Endometrium (tissue), 2 donors: ENCODE results near the gene SLC6A8.

ENCODE experiments used
- FAIRE-seq: peaks from 2 replicates; lab custom pipeline; 2012; peaks lifted over from hg19 to GRCh38; lab: Jason Lieb, UNC
- donor health status: control.
- donor health status: control.

Gene SLC6A8

GRCh38 chrX:153687121-153688039, at the start of gene SLC6A8:
SLC6A8 (plus strand) TSS chrX:153687926; CDS start chrX:153688575, 649 bp downstream.
- FAIRE-seq, result no peak

DNA sequence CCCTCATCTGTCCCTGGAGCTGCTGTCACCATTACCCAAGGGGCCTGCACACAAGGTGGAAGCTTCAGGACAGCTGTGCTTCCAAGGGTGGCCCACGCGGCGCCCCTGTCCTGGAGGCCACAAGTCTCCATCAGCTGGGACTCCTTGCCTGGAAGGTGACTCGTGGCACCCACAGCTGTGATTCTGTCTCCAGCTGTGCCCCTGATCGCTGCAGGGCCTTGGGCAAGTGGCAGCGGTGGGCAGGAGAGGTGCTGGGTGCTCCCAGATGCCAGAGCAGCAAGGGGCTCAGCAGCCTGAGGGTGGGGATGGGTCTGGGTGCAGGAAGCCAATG, 49.7 kb upstream of the SLC6A8 start:
- no peak for FAIRE-seq

DNA sequence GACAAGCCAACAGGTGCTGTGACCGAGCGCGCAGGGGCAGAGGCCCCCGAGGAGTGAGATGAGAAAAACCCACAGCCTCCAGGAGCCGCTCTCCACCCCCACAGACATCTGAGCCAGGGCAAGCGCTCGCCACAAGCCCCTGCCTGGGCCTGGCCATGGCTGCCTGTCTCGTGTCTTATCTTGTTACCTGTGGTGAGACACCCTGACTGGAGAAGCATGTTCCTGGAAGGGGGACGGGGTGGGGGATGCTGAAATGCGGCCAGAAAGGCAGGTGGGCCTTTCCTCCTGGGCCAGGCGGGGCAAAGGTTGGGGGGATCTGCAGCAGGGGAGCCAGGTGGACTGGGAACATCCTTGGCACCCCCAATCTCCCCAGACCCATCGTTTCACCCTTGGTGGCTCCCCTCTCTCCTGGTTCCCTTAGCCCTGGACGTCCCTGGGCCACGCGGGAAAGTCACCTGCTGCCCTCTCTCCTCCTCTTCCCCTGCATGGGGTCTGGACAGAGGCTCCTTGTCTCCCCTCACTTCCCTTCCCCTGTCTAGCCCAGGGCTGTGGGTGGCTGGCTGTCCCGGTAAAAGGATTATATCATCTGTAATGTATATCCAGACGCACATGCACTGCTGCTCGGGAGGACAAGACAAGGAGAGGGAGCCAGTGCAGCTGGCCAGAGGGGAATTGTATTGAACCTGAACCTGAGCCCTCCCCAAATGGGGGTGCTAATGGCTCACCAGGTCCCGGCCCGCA, 49.1 kb upstream of the SLC6A8 start:
- FAIRE-seq, result no peak

DNA sequence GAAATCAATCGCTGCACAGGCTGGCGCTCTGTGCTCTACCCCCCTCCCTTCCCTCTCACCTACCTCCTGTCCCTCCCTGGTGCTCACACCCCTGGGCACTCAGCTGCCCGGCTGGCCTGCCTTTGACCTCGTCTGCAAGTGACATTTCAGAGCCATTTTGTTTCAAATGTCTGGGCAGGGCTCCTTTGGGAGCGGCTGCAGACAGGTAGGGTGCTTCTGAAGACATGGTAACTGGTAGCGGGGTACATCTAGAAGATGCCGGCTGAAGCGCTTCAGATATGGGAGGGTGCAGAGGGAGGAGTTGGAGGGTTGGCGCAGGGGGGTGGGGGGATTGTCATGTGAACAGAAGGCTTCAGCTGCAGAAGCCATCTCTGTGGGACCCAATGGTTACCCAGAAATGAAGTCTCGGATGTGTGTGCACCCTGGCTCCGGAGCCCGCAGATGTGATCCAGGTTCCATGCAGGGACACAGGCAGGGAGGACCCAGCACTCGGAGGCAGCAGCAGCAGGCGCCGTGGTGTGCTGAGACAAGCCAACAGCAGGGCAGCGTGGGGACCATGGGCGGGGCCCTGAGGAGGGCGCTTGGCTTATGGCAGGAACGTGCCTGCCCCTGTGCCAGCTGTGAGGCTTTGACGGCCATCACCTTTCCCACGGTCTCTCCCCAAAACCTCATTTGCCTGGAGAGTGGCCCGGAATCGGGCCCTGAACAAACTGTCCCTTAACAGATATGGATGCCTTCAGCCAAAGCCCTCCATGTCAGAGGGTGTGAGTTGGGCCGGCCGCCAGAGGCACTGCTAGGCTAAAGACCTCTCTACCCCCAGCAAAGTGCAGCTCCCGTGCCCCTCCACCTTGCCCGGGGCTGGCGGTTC, 48.3 kb upstream of the SLC6A8 start:
- FAIRE-seq, result no peak

DNA sequence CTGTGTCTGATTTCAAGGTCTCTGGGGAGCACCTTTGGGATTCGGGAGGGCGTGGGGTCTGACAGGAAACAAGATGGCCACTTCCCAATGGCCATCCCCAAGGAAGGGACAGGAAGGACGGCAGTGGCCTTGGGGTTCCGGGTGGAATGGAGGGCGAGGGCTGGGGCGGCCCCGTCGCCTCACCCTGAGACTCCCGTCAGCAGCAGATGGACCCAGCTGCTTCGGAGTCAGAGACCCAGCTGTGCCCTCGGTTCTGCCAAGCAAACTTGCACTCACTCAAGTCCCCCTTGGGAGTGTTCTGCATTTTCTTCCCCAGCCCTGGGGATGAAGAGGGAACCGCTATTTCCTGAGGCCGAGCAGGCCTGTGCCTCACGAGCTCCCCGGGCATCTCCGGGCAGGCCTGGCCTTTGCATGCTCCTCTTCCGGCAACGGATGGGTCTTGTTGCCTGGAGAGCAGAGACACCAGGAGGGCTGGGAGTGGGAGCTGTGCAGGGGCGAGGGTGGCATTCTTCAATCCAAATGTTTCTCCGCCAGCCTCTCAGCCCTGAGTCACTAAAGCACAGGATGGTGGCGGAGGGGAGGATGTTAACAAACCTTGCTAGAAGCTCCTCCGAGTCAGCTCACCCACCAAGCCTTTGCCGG, 47.6 kb upstream of the SLC6A8 start:
- FAIRE-seq, result no peak

- no peak for FAIRE-seq
These were observed 46.8 kb upstream of the SLC6A8 start for GRCh38 chrX:153640736-153641575.

GRCh38 chrX:153641627-153642026, 46.1 kb upstream of the SLC6A8 start:
- FAIRE-seq, result no peak

- no peak for FAIRE-seq
These were observed 45.6 kb upstream of the SLC6A8 start for GRCh38 chrX:153642051-153642654.

DNA sequence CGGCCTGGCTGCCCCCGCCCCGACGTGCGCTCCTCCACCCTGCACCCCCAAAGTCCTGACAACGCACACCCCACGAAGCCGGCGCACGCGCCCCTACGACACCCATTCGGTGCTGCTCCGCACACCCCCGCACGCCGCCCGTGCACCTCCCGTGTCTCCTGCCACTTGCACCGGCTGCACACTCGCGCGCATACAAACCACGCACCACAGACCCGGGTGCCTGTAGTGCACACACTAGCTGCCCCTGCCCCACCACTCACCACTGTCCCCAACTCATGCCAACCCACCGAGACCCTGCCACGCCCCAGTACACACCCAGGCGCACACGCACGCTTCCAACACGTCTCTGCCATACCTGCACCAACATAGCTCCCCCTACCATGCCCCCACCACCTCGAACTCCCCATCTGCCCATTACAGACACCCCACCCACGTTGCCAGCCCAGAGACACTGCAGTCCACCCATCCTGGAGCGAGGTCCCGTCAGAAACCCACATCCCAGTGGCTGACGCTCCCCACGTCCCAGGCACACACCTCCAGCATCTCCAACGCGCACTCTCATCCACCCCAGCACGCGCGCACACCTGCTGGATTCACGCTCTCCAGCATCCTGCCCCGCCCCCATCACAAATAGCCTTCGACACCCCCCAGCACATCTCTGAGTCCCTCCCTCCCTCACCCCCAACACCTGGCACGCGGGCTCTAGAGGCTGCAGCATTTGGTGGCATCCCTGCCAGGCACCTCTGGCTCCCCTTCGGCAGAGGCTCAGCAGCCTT, 44.9 kb upstream of the SLC6A8 start:
- no peak for FAIRE-seq

DNA sequence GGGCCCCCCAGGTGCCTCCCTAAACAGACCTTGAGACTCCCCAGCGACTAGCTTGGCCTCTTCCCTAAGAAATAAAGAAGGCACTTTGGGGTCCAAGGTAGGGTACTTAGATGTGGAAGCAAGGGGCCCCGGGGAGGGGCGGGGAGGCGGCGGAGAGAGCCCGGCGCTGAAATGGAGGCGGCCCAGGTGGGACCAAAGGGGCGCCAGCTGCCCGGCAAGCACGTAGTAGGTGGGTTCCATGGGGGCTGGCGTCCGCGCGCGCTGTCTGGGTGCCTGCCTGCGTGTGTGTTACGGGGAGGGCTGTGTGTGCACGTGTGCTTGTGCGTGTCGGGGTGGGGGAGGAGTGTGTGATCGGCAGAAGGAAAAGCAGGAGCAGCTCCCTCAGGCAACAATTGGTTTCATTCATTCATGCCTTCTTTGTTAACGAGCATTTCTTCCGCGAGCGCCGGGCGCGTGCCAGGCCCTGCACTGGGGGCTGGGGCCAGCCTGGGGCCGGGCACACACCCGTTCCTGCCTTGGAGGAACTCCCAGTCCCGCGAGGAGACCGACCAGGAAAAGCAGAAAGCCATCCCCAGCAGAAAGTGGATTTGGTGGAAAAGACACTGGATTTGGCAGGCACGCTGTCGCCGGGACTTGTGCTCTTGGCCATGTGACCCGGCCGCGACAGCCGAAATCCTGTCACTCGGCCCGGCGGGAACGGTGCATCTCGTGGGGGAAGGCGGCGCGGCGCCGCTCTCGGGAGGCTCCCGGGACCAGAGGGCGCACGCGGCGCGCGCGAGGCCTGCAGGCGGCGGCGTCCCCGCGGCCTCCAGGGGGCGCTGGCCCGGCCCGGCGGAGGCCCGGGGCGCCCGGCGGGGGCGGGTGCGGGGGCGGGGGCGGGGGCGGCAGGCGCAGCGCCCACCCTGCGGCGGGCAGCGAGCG, 44.0 kb upstream of the SLC6A8 start:
- no peak for FAIRE-seq

- FAIRE-seq, result no peak
These were observed 43.2 kb upstream of the SLC6A8 start for GRCh38 chrX:153644356-153645125.

GRCh38 chrX:153645151-153645550, 42.6 kb upstream of the SLC6A8 start:
- FAIRE-seq, result no peak

DNA sequence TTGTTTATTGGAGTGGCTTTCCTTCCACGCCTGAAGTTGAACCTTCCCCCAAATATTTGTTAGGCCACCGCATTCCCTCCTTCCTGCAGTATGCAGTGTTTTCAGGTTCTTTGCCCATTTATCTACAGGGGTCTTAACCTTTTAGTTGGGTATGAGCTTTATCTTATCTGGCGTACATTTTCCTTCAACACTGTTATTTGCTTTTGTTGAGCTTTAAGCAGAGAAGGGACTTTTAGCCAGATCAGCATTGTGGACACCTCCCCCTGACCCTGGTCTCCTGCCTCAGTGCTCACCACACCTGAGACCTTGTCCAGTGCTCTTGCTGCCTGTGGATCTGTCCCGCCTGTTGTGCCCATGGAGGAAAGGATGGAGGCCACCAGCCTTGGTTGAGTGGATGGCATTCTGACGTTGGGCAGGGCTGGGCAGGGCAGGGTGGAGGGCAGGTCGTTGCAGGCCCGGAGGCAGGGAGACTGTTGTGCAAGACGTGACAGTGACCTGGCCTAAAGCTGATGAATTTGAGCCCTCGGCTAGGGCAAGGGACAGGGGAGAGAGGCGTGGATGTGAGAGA, 41.7 kb upstream of the SLC6A8 start:
- no peak for FAIRE-seq

DNA sequence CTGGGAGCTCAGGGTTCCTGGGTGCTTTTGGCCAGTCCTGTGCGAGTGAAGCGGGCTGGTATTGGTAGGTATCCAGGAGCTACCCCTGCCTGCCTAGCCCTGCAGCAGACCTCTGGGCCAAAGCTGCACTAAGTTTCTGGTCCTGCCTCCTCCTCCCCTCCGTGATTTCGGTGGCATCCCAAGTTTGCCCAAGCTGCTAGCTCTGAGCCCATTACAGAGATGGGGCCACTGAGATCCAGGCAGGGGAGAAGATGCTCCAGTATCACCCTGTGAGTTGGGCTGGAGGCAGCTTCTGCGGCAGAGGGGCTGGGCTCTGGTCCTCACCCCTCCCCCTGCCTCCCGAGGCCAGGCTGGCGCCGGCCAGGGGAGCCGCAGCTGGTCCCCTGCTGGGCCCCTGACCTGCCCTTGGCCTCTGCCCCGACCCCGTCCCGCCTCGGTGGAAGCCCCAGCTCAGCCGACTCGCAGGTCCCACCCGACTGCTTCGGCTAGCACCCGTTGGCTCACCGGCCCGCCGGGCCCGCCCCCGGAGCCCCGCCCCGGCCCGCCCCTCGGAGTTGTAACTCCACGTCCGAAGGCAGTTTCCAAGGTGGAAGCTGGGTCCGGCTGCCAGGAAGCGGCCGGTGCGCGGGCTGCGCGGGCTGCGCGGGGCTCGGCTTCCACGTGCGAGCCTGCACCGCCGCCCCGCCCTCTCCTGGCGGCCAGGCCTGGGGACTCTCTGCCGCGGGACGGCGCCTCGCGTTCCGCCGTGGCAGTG, 40.9 kb upstream of the SLC6A8 start, which contains the start of gene DUSP9:
Gene DUSP9 (plus strand): TSS at position 584 of the 754 bp plus-strand sequence. CDS start 751 bp downstream, outside the sequence.
- FAIRE-seq, result no peak

GRCh38 chrX:153647461-153648357, 40.0 kb upstream of the SLC6A8 start:
- FAIRE-seq, result no peak
